Kidney capillary endothelial cell (primary cell): ENCODE results near the gene PPP1R1B.

ENCODE experiments used
- DNase-seq: peaks from one replicate; pipeline ENCODE4 v3.0.0-alpha.2; 2018; ENCODE audit warnings: low spot score

Gene PPP1R1B

DNA sequence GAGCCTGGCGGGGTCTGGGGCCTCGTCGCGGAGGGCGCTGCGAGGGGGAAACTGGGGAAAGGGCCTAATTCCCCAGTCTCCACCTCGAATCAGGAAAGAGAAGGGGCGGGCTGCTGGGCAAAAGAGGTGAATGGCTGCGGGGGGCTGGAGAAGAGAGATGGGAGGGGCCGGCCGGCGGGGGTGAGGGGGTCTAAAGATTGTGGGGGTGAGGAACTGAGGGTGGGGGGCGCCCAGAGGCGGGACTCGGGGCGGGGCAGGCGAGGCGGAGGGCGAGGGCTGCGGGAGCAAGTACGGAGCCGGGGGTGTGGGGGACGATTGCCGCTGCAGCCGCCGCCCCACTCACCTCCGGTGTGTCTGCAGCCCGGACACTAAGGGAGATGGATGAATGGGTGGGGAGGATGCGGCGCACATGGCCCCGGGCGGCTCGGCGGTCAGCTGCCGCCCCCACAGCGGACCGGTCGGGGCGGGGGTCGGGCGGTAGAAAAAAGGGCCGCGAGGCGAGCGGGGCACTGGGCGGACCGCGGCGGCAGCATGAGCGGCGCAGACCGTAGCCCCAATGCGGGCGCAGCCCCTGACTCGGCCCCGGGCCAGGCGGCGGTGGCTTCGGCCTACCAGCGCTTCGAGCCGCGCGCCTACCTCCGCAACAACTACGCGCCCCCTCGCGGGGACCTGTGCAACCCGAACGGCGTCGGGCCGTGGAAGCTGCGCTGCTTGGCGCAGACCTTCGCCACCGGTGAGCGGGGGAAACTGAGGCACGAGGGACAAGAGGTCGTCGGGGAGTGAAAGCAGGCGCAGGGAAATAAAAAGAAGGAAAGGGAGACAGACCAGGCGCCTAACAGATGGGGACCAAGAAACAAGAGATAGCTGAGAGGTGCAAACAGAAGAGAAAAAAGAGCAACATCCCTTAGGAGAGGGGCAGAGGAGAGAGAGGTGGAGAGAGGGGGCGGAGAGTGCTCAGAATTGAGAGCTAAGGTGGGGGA is 41.5 kb downstream of the PPP1R1B start, which contains the start of gene PNMT:
Gene PNMT (plus strand): TSS at position 509 of the 980 bp plus-strand sequence. CDS start 23 bp downstream, at position 532.
- DNase-seq: peak; percentile 33

DNA sequence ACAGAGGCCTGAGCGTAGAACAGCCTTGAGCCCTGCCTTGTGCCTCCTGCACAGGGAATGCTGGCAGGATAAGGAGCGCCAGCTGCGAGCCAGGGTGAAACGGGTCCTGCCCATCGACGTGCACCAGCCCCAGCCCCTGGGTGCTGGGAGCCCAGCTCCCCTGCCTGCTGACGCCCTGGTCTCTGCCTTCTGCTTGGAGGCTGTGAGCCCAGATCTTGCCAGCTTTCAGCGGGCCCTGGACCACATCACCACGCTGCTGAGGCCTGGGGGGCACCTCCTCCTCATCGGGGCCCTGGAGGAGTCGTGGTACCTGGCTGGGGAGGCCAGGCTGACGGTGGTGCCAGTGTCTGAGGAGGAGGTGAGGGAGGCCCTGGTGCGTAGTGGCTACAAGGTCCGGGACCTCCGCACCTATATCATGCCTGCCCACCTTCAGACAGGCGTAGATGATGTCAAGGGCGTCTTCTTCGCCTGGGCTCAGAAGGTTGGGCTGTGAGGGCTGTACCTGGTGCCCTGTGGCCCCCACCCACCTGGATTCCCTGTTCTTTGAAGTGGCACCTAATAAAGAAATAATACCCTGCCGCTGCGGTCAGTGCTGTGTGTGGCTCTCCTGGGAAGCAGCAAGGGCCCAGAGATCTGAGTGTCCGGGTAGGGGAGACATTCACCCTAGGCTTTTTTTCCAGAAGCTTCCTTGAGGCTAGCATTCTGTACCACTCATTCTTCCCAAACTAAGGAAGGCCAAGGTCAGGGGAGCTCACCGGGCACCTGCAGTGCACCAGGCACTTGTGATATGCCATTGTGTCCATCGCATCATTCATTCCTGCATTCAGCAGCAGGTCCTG is 43.4 kb downstream of the PPP1R1B start:
- no peak for DNase-seq

DNA sequence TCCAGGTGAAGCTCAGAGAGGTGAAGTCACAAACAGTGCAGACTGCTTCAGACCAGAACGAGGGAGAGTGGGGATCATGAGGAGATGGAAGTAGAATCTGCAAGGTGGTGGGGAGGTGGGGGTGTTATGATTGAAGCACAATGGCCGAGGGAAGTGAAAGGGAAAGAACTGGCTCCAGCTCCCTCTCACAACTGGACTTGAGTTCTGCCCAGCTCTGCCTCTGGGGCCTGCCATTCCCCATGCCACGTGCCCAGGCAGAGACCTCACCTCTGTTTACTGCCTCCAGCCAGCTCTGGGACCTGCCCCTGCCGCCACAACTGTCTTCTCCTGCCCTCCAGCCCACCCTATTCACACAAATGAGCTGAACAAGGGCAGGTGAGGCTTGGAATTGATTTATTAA is 44.0 kb downstream of the PPP1R1B start:
- DNase-seq: no peak

GRCh38 chr17:39671651-39672521 is 45.1 kb downstream of the PPP1R1B start:
- DNase-seq: no peak

- no peak for DNase-seq
Observed at GRCh38 chr17:39672522-39673334, 46.0 kb downstream of the PPP1R1B start.

- DNase-seq: no peak
Observed at GRCh38 chr17:39673335-39674081, 46.8 kb downstream of the PPP1R1B start.

- DNase-seq: no peak
Observed at GRCh38 chr17:39674179-39674578, 47.4 kb downstream of the PPP1R1B start.

- DNase-seq: no peak
Observed at GRCh38 chr17:39674702-39675389, 48.1 kb downstream of the PPP1R1B start.

GRCh38 chr17:39675390-39676082 is 48.8 kb downstream of the PPP1R1B start:
- no peak for DNase-seq

GRCh38 chr17:39676198-39676819 is 49.6 kb downstream of the PPP1R1B start:
- no peak for DNase-seq

DNA sequence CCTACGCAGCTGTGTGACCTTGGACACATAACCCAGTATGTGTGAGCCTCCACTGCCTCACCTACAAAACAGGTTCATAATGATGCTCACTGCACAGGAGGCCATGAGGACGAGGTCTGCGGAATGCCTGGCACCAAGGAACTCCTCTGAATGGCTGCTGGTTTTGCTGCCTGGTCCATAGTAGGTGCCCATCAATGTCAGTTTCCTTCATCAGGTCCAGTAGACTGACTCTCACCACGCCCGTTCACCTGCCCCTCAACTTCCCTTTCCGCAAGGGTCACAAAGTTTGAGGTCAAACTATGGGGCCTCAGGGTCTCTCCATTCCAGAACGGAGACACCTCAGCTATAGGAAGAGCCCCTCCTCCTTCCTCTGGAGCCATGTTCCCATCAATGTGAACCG is 50.3 kb downstream of the PPP1R1B start:
- no peak for DNase-seq

DNA sequence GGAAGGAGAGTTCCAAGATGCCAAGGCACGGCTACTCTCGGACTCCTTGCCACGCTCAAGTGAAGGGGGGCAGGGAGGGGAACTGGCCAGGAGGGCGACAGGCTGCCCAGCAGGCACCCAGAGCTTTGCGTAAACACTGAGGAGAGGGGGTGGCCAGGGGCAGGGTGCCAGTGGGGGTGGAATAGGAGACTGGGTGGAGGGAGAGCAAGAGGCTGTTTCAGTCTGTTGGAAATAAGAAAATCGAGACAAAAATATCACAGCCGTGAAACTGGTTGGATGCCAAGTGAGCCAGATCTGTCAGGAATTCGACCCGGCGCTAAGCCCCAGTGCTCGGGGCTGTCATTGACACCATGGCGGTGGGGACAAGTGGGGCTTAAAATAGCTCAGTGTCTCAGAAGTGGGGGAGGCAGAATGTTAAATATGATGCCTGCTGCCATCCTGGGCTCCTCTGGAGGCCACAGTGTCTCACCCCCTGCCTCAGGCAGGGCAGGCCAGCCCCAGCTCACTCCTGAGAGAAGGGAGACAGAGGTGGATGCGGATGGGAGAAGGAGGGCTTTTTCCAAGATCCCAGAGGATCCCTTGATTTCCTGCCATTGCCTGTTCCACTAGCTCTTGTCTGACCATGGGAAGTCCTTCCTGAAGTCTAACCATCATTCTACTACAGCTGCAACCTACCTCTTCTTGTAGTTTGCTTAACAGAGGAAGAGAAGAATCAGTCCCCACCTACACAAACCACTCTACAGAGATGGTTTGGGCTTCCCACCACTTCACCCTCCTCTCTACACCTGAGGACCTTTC is 51.0 kb downstream of the PPP1R1B start:
- DNase-seq: no peak

- no peak for DNase-seq
Observed at GRCh38 chr17:39678340-39679116, 51.8 kb downstream of the PPP1R1B start.

GRCh38 chr17:39679521-39680192 is 52.9 kb downstream of the PPP1R1B start:
- DNase-seq: no peak

DNA sequence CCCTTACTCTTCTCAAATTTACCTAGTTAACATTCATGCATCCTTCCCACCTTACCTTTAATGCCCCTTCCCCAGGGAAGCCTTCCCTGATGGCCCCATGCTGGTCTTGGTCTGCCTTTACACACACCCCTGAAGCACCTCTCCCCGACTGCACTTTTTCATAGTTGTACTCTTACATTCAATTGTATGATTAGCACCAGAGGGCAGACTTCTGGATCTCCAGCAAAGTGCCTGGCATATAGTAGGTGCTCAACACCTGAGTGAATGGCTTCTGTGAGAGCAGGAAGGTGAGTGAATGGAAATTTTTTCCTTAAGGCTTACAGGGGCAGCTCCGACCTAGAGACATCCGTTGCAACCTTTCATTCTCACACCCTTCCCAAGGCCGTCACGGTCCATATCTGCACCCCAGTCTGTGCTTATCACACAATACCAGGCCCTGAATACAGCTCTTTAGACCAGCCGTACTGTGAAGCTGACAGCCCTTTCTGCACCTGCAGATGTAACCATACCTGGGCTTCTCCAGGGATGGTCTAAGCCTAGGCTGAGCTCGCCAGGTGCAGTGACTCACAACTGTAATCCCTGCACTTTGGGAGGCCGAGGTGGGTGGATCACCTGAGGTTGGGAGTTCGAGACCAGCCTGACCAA is 56.7 kb downstream of the PPP1R1B start:
- DNase-seq: no peak
